C4-2B (cell line): Measurements from ENCODE around the gene PPP2R2C.

Source experiments
- ZFX ChIP-seq: fragments of 450-650 bp; IDR thresholded peaks from 2 replicates; pipeline ENCODE4 v1.6.1; 2017
- TF ChIP-seq, protein P1 (sequence below): fragments of 450-650 bp; conservative IDR thresholded peaks from 2 replicates; pipeline ENCODE4 v1.5.1; 2017; ENCODE audit warnings: mild to moderate bottlenecking

DNA sequence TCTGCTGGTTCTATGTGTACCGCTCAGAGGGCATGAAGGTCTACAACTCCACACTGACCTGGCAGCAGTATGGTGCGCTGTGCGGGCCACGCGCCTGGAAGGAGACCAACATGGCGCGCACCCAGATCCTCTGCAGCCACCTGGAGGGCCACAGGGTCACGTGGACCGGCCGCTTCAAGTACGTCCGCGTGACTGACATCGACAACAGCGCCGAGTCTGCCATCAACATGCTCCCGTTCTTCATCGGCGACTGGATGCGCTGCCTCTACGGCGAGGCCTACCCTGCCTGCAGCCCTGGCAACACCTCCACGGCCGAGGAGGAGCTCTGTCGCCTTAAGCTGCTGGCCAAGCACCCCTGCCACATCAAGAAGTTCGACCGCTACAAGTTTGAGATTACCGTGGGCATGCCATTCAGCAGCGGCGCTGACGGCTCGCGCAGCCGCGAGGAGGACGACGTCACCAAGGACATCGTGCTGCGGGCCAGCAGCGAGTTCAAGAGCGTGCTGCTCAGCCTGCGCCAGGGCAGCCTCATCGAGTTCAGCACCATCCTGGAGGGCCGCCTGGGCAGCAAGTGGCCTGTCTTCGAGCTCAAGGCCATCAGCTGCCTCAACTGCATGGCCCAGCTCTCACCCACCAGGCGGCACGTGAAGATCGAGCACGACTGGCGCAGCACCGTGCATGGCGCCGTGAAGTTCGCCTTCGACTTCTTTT is 170.5 kb downstream of the PPP2R2C start:
- TF ChIP-seq, protein P1, sequence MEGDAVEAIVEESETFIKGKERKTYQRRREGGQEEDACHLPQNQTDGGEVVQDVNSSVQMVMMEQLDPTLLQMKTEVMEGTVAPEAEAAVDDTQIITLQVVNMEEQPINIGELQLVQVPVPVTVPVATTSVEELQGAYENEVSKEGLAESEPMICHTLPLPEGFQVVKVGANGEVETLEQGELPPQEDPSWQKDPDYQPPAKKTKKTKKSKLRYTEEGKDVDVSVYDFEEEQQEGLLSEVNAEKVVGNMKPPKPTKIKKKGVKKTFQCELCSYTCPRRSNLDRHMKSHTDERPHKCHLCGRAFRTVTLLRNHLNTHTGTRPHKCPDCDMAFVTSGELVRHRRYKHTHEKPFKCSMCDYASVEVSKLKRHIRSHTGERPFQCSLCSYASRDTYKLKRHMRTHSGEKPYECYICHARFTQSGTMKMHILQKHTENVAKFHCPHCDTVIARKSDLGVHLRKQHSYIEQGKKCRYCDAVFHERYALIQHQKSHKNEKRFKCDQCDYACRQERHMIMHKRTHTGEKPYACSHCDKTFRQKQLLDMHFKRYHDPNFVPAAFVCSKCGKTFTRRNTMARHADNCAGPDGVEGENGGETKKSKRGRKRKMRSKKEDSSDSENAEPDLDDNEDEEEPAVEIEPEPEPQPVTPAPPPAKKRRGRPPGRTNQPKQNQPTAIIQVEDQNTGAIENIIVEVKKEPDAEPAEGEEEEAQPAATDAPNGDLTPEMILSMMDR, result no peak
- no peak for TF ChIP-seq ZFX
